NOMO-1 (cell line): Measurements from ENCODE around the gene GNLY.
"Not testable (repeated sequence)": the region's sequence is repeated elsewhere in the genome, so short reads cannot be mapped to it uniquely, and the experiment has no call there.

ENCODE experiments used
- DNase-seq, 2 experiments: peaks; one replicate each; lab custom pipeline; 2025; ENCODE audit not compliant: unreplicated experiment in 2 of 2; lab: John Stamatoyannopoulos, UW

GNLY gene

DNA sequence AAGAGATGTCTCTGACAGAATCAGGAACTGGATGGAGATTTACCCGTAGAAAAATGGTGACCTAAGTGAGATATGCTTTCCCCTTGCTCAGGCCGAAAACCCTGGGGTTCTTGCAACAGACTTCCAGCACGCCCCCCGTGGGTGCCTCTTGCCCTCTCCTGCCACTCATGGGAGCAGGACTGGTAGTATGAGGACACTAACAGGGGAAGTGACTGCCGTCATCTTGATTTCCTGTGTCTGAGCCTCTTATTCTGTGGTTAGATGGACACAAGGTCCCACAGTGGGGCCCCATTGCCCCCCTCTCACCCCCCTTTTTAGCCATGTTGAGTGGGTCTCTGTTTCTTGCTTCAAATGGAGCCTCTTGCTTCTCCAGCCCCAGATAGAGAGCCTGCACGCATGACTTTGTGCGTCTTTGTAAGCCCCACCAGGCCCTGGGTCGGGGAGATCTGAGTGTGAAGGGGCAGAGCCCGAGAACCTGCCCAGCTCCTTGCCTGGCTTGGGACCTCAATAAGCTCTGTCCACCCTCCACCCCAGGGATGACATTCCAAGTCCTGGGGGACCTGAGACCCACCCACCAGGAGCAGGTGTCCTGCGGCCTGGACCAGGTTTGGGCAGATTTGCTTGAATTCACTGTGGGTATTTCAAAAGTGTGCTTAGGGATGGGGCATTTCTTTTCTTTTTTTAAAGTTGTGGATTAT, 12.6 kb downstream of the GNLY start:
- DNase-seq = peak; percentile 71 to 75

GRCh38 chr2:85707304-85707703, 13.1 kb downstream of the GNLY start:
- DNase-seq = peak; percentile 69 to 90

GRCh38 chr2:85708641-85709040, 14.5 kb downstream of the GNLY start:
- no peak for DNase-seq

- DNase-seq = peak; percentile 68 to 81
Measured at GRCh38 chr2:85709401-85709811, 15.2 kb downstream of the GNLY start.

DNA sequence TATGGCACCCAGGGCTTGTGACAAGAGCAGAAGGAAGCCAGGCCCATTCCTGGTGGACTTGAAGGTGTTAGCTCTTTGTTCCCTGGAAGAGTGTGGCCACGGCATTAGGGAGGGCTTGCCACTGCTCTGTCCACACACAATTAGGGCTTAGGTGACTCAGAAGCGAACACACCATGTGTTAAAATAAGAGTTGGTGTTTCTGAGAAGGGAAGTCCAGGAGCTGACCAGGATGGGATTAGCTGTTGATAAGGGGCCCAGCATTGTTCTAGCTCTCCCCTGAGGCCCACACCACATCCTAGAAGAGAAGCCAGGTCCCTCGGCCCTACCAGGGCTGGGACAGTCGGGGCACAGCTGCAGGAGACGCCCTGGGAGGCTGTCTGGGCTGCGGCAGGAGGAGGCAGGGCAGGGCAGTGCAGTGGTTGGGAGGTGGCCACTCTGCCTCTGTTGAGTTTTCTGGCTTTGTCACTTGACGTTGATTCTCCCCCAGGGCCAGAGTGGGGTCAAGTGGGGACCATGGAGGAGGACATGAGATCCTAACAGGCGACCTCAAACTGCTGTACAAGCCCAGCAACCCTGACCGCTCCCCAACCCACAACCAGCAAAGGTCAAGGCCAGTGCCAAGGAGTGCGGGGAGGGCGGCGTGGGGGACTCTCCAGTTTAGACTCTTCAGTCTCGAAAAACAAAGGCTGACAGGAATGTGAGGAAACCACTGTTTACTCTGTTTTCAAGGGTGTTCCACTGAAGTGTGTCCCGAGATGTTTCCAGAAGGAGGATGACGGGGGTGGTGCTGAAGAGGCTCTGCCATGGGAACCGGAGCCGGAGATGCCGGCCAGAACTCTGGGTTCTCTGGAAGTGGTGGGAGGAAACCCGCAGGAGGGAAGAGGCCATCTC, 16.8 kb downstream of the GNLY start:
- no peak for DNase-seq

DNA sequence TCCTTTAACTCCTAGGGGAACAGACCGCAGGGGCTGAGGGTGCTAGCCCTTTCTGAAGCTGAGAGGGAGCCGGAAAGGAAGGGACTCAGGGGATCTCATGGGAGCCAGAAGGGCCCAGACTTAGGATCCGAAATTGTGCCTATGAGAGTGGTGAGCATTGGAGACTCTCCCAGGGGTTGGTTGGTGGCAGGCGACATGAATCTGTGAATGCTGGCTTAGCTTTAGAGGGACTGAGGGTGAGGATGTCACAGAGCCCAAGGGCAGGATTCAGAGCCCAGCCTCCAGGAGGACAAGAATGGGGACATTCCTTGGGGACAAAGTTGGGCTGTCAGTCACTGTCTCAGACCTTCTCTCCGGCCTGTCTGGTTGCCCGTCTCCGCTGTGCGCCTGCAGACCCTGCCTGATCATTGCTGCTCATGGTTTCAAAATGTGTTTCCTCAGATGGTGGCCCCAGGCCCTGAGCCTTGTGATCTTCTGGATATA, 17.5 kb downstream of the GNLY start:
- no peak for DNase-seq

DNA sequence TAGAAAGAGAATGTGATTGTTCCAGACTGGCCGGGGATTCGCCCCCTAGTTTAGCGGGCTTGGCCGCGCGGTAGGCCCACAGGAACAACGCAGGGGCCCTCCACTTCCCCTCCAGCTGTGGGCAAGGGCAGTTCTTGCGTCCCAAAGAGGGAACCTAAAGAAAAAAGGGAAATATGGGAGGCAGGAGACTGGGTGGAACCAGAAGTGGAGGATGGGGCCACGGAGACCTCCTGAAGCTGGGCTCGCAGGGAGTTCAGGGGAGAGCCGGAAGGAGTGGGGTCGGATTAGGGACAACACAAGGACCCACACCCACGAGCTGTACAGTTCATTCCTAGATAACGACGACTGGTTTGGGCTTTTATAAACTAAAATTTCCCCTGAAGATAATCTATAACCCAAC, 18.2 kb downstream of the GNLY start:
- DNase-seq = peak; percentile 48 to 69

DNA sequence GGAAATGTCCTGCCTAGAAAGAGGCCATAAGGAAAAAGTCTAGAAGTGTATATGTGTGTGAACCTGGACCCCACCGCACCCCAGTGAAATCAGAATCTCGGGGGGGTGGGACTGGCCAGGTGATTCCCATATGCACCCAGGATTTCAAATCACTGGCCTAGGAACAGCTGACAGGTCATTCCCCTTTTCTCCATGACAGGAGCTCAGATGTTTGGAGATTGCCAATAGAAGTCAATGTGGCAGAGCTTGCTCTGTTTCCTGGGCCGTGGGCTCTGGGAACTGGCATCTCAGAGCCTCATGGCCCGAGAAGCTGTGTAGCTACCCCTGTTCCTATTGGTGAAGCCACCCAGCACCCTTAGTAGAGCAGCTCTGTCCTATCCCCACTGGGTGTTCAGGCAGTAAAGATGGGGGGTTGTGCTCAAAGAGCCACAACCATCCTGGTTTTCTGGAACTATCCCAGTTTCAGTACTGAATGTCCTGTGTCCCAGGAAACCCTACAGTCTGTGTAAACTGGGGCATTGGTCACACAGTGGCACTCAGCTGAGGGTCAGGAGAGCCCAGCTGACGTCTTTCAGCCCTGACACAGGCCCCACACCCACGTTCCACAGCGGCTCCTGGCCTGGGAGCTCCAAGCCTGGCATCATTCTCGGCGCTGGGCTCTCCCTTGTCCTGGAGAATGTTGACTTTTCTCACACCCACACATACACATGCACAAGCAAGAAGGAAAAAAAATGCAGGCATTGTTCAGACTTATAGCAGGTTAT, 18.9 kb downstream of the GNLY start:
- DNase-seq = no peak

DNA sequence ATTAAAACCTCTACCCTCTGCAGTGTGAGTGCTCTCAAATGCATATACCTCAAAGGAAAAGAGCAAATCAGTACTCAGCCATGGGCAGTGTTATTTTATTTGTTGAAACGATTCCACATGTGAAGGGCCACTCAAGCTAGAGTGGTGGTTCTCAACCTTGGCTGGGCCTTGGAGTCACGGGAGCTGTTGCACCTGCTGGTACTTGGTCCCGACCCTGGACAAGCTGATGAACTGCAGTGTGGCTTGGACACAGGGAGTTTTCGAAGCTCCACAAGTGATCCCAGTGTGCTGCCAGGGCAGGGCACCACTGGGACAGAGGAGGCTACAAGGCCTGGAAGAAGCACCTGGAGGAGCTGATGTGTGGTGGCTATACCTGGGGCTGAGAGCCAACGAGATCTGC, 19.7 kb downstream of the GNLY start:
- DNase-seq = no peak

DNA sequence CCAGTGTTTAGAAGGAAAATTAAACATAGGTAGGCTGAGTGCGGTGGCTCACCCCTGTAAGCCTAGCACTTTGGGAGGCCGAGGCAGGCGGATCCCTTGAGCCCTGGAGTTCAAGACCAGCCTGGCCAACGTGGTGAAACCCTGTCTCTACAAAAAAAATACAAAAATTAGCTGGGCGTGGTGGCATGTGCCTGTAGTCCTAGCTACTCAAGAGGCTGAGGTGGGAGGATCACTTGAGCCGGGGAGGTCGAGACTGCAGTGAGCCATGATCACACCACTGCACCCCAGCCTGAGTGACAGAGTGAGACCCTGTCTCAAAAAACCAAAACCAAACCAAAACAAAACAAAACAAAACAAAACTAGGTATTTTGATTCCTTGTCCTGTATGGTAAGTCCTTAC, 20.3 kb downstream of the GNLY start:
- DNase-seq = not testable (repeated sequence)

GRCh38 chr2:85714841-85715240, 20.7 kb downstream of the GNLY start:
- no peak for DNase-seq

DNA sequence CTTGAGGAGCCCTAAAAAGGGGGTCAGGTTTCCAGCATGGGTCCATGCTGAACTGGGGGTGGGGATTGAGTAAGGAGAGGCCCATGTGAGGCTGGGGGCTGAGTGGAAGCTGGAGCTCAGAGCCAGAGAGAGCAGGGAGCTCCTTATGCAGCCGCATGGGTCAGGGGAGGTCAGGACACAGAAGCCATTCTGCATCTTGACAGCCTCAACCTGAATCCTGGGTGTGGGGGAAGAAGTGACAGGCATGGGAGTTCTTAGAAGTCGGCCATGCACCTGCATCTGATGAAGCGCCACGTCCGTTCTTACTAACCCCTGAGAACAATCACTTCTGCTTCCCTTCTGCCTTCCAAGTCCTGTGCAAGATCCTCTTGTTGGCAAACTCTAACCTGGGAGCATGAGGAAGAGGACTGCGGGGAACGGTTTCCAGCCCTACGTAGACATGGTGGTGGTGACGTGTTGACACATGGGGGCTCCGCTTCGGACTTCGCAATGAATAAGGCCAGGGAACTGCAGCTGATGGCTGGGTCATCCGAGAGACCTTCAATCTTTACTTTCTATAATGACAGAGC, 22.3 kb downstream of the GNLY start:
- no peak for DNase-seq

DNA sequence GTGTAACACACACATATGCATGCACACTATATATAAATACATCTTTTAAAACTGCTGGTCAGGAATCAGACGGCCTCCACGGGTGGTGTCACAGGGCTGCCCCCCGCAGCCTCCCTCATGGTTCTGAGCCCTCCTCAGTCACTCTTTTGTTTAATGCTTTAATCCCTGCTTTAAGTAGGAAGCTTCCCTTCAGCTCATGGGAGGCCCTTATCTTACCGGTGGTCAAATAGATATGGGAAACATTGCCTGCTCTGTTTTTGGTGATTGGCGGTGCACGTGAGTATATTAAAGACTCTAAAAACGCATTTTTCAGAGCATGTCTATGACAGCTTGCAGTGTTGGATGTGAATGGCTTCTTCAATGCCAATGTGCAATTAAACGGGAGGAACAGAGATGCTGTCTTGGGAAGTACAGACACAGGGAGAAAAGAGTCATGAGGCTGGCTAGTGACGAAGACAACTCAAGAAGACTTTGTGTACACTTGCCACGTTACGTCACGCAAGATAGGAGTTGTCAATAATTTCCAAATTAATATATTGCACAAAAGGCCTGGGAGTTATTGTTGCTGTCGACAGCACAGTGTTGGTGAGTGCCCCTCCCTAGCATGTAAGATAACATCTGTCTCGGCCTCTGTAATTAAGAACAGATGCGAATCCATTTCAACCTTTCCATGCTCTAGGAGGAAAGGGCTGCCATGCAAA, 23.3 kb downstream of the GNLY start:
- DNase-seq = no peak

DNA sequence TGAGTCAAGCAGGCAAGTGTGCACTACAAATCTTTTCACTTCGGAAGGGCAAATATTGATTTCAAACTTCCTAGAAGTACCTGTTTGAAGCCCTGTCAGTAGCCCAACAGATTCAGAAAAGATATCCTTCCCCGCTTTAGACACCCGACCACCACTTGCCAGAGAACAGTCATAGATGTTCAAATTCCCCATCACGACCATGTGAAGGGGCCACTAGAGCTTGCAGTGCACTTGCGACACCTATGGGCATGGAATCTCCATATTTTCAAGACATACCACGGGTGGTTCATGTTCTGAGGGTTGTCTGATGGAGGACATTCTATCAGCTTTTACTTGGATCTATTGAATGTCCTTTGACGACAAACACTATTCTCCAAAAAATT, 23.8 kb downstream of the GNLY start:
- peak; percentile 47 to 60 for DNase-seq

GRCh38 chr2:85718885-85719492, 24.8 kb downstream of the GNLY start:
- DNase-seq = no peak

- peak; percentile 85 to 91 for DNase-seq
Measured at GRCh38 chr2:85719609-85720240, 25.6 kb downstream of the GNLY start.

DNA sequence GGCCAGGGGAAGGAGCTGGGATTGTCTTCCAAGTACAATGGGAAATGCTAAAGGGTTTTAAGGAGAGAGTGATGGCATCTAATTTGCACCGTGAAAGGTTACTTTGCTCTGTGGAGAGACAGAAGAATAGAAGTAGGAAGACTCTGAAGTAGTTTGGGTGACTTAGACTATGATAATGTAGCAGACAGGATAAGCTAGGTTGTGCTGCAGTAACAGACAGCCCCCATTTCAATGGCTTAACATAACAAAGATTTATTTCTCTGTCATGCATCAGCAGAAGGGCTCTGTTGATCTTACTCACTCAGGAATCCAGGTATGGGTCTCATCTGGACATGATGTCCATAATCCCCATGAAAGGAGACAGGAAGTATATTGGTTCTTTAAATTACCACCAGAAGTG, 26.4 kb downstream of the GNLY start:
- no peak for DNase-seq

DNA sequence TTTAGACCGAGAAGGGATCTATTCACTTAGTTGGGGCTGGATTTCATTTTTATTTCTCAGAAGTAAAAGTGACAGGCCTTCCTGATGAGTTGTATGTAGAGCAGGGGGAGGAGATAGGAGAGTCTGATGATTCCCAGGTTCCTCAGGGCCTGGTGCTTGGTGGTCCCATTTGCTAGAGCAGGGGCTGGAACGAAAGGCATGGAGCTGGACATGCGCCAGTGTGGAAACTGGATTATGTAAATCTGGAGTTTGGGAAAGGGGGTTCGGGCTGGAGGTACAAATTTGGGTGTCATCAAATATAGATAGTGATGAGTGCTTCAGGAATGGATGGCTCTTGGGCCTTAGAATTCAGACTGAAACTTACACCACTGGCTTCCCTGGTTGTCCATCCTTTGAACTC, 27.5 kb downstream of the GNLY start:
- DNase-seq = no peak

DNA sequence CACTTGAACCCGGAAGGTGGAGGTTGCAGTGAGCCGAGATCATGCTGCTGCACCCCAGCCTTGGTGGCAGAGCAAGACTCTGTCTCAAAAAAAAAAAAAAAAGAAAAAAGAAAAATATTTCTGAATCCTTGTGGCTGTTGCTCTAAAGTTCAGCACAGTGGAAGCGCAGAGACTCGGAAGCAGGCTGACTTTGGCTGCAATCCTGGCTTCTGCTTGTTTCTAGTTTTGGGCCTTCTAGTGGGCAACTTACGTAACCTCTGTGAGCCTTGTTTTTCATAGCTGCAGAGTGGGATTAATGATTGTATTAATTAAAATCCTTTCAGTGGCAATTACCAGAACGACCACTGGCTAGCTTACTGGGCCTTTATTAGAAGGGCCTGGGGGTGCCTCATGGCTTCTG, 28.4 kb downstream of the GNLY start:
- no peak for DNase-seq
